H1 (cell line): ENCODE measurements around the gene USH1C.

ENCODE experiments used
- CTCF ChIP-seq, 3 experiments: IDR thresholded peaks; 1 replicate in 2 of 3; 2 replicates in 1 of 3; pipeline versions ENCODE4 v1.5.1 to v1.6.1; 2011; ENCODE audit warnings: low read length in 3 of 3, mild to moderate bottlenecking in 3 of 3, inconsistent platforms in 2 of 3, low read depth in 1 of 3, moderate library complexity in 1 of 3; ENCODE audit not compliant: insufficient read depth in 1 of 3; ENCODE audit errors: control extremely low read depth in 1 of 3
- EZH2 ChIP-seq: fragments of 200-600 bp; sonication (generic); IDR thresholded peaks from 2 replicates; pipeline ENCODE4 v1.7.1; 2012; ENCODE audit warnings: low read depth, mild to moderate bottlenecking, moderate library complexity, low read length, inconsistent platforms; ENCODE audit not compliant: severe bottlenecking
- JUN ChIP-seq: IDR thresholded peaks from 2 replicates; pipeline ENCODE4 v1.6.1; 2011; ENCODE audit warnings: low read depth, mild to moderate bottlenecking, improper control_type of control experiment, low read length
- JUND ChIP-seq: IDR thresholded peaks from 2 replicates; pipeline ENCODE4 v1.6.1; 2011; ENCODE audit warnings: mild to moderate bottlenecking, improper control_type of control experiment, low read length
- POLR2A ChIP-seq, 2 experiments: IDR thresholded peaks; 1 replicate in 1 of 2; 2 replicates in 1 of 2; pipeline ENCODE4 v1.6.1; 2011; ENCODE audit warnings: low read depth in 2 of 2, low read length in 2 of 2, mild to moderate bottlenecking in 2 of 2; ENCODE audit errors: control extremely low read depth in 1 of 2
- POLR2AphosphoS5 ChIP-seq: IDR thresholded peaks from 2 replicates; pipeline ENCODE4 v1.6.1; 2011; ENCODE audit warnings: low read depth, low read length

GRCh38 chr11:17551347-17552040 lies 7.3 kb upstream of the USH1C start:
- TF ChIP-seq EZH2 (no peak), CTCF (IDR thresholded peaks at IDR 0.05; ENCODE audit: control extremely low read depth in 1 of 3, insufficient read depth in 1 of 3, low read depth in 1 of 3, low read length in 3 of 3) (no peak), POLR2AphosphoS5 (no peak), POLR2A (IDR thresholded peaks at IDR 0.05; ENCODE audit: control extremely low read depth in 1 of 2, low read depth in 2 of 2, low read length in 2 of 2) (no peak), JUN (no peak), JUND (no peak)
